OCI-LY3 (cell line): ENCODE measurements around the gene STX18.

Experiments used
- H2AFZ ChIP-seq: fragments of 200-600, 300-600 bp; shearing (Covaris generic); 2 replicates; pipeline ENCODE4 v1.6.0; 2014; ENCODE audit warnings: antibody characterized with exemption, low read depth, low read length
- H3K27ac ChIP-seq: fragments of 200-600, 300-600 bp; sonication (generic); 2 replicates; pipeline ENCODE4 v1.5.1; 2014; ENCODE audit warnings: mild to moderate bottlenecking, low read length, moderate library complexity, mixed read lengths
- H3K27me3 ChIP-seq: fragments of 200-600, 300-600 bp; sonication (generic); 2 replicates; pipeline ENCODE4 v1.6.1; 2014; ENCODE audit warnings: low read depth, low read length, mixed read lengths
- H3K36me3 ChIP-seq: fragments of 200-600, 300-600 bp; sonication (generic); replicated peaks from 2 replicates; pipeline ENCODE3; 2014; ENCODE audit warnings: low read depth, low read length, mixed read lengths
- H3K4me1 ChIP-seq: fragments of 300-600, 200-600 bp; sonication (generic); 2 replicates; pipeline ENCODE4 v1.6.1; 2014; ENCODE audit warnings: low read length, mixed read lengths
- H3K4me2 ChIP-seq: fragments of 200-600, 300-600 bp; sonication (generic); 2 replicates; pipeline ENCODE4 v1.6.1; 2014; ENCODE audit warnings: low read length, mixed read lengths
- H3K4me3 ChIP-seq: fragments of 300-600, 200-600 bp; sonication (generic); 2 replicates; pipeline ENCODE4 v1.5.1; 2014; ENCODE audit warnings: antibody characterized with exemption, mild to moderate bottlenecking, low read length, moderate library complexity
- H3K79me2 ChIP-seq: fragments of 300-600, 200-600 bp; shearing (Covaris generic); 2 replicates; pipeline ENCODE4 v1.6.1; 2014; ENCODE audit warnings: mild to moderate bottlenecking, low read length, mixed read lengths
- H3K9ac ChIP-seq: fragments of 300-600, 200-600 bp; shearing (Covaris generic); 2 replicates; pipeline ENCODE4 v1.6.0; 2014; ENCODE audit warnings: mild to moderate bottlenecking, low read length, moderate library complexity
- H3K9me3 ChIP-seq: fragments of 200-600, 300-600 bp; shearing (Covaris generic); 2 replicates; pipeline ENCODE4 v1.6.1; 2014; ENCODE audit warnings: low read length, mixed read lengths; ENCODE audit not compliant: insufficient read depth
- H4K20me1 ChIP-seq: fragments of 200-600, 300-600 bp; sonication (generic); 2 replicates; pipeline ENCODE4 v1.6.1; 2016; ENCODE audit warnings: low read length, mixed read lengths; ENCODE audit not compliant: insufficient read depth
- CTCF ChIP-seq: fragments of 200-600, 300-600 bp; sonication (generic); IDR thresholded peaks from 2 replicates; pipeline ENCODE4 v1.5.1; 2014; ENCODE audit warnings: antibody characterized with exemption, low read length, low read depth
- EZH2phosphoT487 ChIP-seq: fragments of 200-600 bp; shearing (Covaris generic); IDR thresholded peaks from 2 replicates; pipeline ENCODE4 v1.6.1; 2018; ENCODE audit warnings: antibody characterized with exemption, mixed run types, low read depth

The STX18 gene

GRCh38 chr4:4383085-4383484 is 158.8 kb downstream of the STX18 start:
- H4K20me1 ChIP-seq = no peaks in the 10 kb centered on the region
- H3K4me2 ChIP-seq = no peak overlapping the region
- H2AFZ ChIP-seq = no peak overlapping the region
- H3K9me3 ChIP-seq = no peaks in the 10 kb centered on the region
- H3K9ac ChIP-seq = no peak overlapping the region
- H3K4me1 ChIP-seq = no peaks in the 10 kb centered on the region
- no peaks in the 10 kb centered on the region for H3K36me3 ChIP-seq
- TF ChIP-seq EZH2phosphoT487 = no peak
- TF ChIP-seq CTCF = no peak
- H3K27me3 ChIP-seq = no peaks in the 10 kb centered on the region
- no peak overlapping the region for H3K4me3 ChIP-seq
- no peaks in the 10 kb centered on the region for H3K79me2 ChIP-seq
- no peak overlapping the region for H3K27ac ChIP-seq

- Histone ChIP-seq H2AFZ (no peak overlapping the region), H3K4me1 (no peaks in the 10 kb centered on the region), H3K79me2 (no peaks in the 10 kb centered on the region), H3K9ac (no peak overlapping the region), H3K9me3 (no peaks in the 10 kb centered on the region), H3K27me3 (peaks cover 13% of the 10 kb centered on the region), H3K27ac (no peak overlapping the region), H3K36me3 (no peaks in the 10 kb centered on the region), H3K4me2 (no peak overlapping the region), H3K4me3 (no peak overlapping the region), H4K20me1 (no peaks in the 10 kb centered on the region)
- TF ChIP-seq CTCF = no peak
- TF ChIP-seq EZH2phosphoT487 = no peak
Measured at GRCh38 chr4:4379540-4380087, 162.2 kb downstream of the STX18 start.

- Histone ChIP-seq H3K9ac (no peak overlapping the region), H3K27me3 (peaks cover 14% of the 10 kb centered on the region), H2AFZ (no peak overlapping the region), H4K20me1 (no peaks in the 10 kb centered on the region), H3K4me1 (no peaks in the 10 kb centered on the region), H3K4me3 (no peak overlapping the region), H3K79me2 (no peaks in the 10 kb centered on the region), H3K36me3 (no peaks in the 10 kb centered on the region), H3K4me2 (no peak overlapping the region), H3K27ac (no peak overlapping the region), H3K9me3 (no peaks in the 10 kb centered on the region)
- TF ChIP-seq CTCF (no peak), EZH2phosphoT487 (no peak)
Measured at GRCh38 chr4:4377732-4378460, 164.0 kb downstream of the STX18 start.

GRCh38 chr4:4377191-4377590 is 164.7 kb downstream of the STX18 start:
- Histone ChIP-seq H3K4me2 (no peak overlapping the region), H3K36me3 (no peaks in the 10 kb centered on the region), H4K20me1 (no peaks in the 10 kb centered on the region), H3K9ac (no peak overlapping the region), H3K4me3 (no peak overlapping the region), H3K79me2 (no peaks in the 10 kb centered on the region), H3K27me3 (peaks cover 14% of the 10 kb centered on the region), H2AFZ (no peak overlapping the region), H3K9me3 (no peaks in the 10 kb centered on the region), H3K4me1 (no peaks in the 10 kb centered on the region), H3K27ac (no peak overlapping the region)
- no peak for TF ChIP-seq EZH2phosphoT487
- no peak for TF ChIP-seq CTCF
